HEK293 (cell line): ENCODE measurements around the gene LAMA5.
A peak's percentile ranks its signal among the peaks of the same experiment; 100 is the strongest.

Source experiments
- BCL11A ChIP-seq: fragments of 450-650 bp; formaldehyde crosslinking; IDR thresholded peaks from 2 replicates; pipeline ENCODE4 v1.5.1; 2016; ENCODE audit warnings: low read depth, missing biosample characterization, missing genetic modification characterization
- GLI2 ChIP-seq: fragments of 450-650 bp; formaldehyde crosslinking; IDR thresholded peaks from 2 replicates; pipeline ENCODE4; 2017; ENCODE audit warnings: missing biosample characterization, missing genetic modification characterization, low read depth, borderline replicate concordance
- GLIS1 ChIP-seq: fragments of 450-650 bp; formaldehyde crosslinking; IDR thresholded peaks from 2 replicates; pipeline ENCODE4 v1.5.1; 2016; ENCODE audit warnings: missing biosample characterization, missing genetic modification characterization
- HOXA7 ChIP-seq: sonication (generic); formaldehyde crosslinking; IDR thresholded peaks from 2 replicates; pipeline ENCODE4 v1.8.1; 2022; ENCODE audit warnings: missing genetic modification reagents, borderline replicate concordance
- KLF10 ChIP-seq: fragments of 450-650 bp; IDR thresholded peaks from 2 replicates; pipeline ENCODE4 v1.5.1; 2018; ENCODE audit warnings: missing biosample characterization, mild to moderate bottlenecking, missing genetic modification characterization
- KLF16 ChIP-seq: fragments of 450-650 bp; formaldehyde crosslinking; IDR thresholded peaks from 2 replicates; pipeline ENCODE4 v1.5.1; 2017; ENCODE audit warnings: missing biosample characterization, missing genetic modification characterization
- KLF9 ChIP-seq: fragments of 450-650 bp; formaldehyde crosslinking; IDR thresholded peaks from 2 replicates; pipeline ENCODE4 v1.5.1; 2016; ENCODE audit warnings: missing biosample characterization, missing genetic modification characterization, low read depth
- MYNN ChIP-seq: fragments of 450-650 bp; formaldehyde crosslinking; IDR thresholded peaks from 2 replicates; pipeline ENCODE4 v1.5.1; 2016; ENCODE audit warnings: missing biosample characterization, missing genetic modification characterization, borderline replicate concordance
- OVOL3 ChIP-seq: fragments of 450-650 bp; formaldehyde crosslinking; IDR thresholded peaks from 2 replicates; pipeline ENCODE4 v1.5.1; 2016; ENCODE audit warnings: missing biosample characterization, missing genetic modification characterization
- SCRT1 ChIP-seq: fragments of 450-650 bp; formaldehyde crosslinking; IDR thresholded peaks from 2 replicates; pipeline ENCODE4 v1.5.1; 2016; ENCODE audit warnings: missing biosample characterization, missing genetic modification characterization, borderline replicate concordance
- SP2 ChIP-seq: fragments of 450-650 bp; formaldehyde crosslinking; IDR thresholded peaks from 2 replicates; pipeline ENCODE4 v1.5.1; 2016; ENCODE audit warnings: missing biosample characterization, missing genetic modification characterization
- SP3 ChIP-seq: fragments of 450-650 bp; formaldehyde crosslinking; IDR thresholded peaks from 2 replicates; pipeline ENCODE4 v1.5.1; 2016; ENCODE audit warnings: missing biosample characterization, missing genetic modification characterization
- WT1 ChIP-seq: fragments of 450-650 bp; formaldehyde crosslinking; IDR thresholded peaks from 2 replicates; pipeline ENCODE4 v1.5.1; 2016; ENCODE audit warnings: missing biosample characterization, missing genetic modification characterization
- ZBTB21 ChIP-seq: fragments of 450-650 bp; formaldehyde crosslinking; IDR thresholded peaks from 2 replicates; pipeline ENCODE4 v1.5.1; 2017; ENCODE audit warnings: missing biosample characterization, missing genetic modification characterization
- ZNF10 ChIP-seq: fragments of 450-650 bp; formaldehyde crosslinking; IDR thresholded peaks from 2 replicates; pipeline ENCODE4 v1.5.1; 2017; ENCODE audit warnings: missing biosample characterization, missing genetic modification characterization
- ZNF146 ChIP-seq: fragments of 450-650 bp; formaldehyde crosslinking; IDR thresholded peaks from 2 replicates; pipeline ENCODE4 v1.5.1; 2016; ENCODE audit warnings: missing biosample characterization, missing genetic modification characterization
- ZNF174 ChIP-seq: fragments of 450-650 bp; formaldehyde crosslinking; IDR thresholded peaks from 2 replicates; pipeline ENCODE4 v1.5.0; 2017; ENCODE audit warnings: missing biosample characterization, mild to moderate bottlenecking, missing genetic modification characterization
- ZNF175 ChIP-seq: fragments of 450-650 bp; formaldehyde crosslinking; IDR thresholded peaks from 2 replicates; pipeline ENCODE4 v1.5.1; 2016; ENCODE audit warnings: missing biosample characterization, missing genetic modification characterization
- ZNF23 ChIP-seq: fragments of 450-650 bp; formaldehyde crosslinking; IDR thresholded peaks from 2 replicates; pipeline ENCODE4 v1.5.1; 2016; ENCODE audit warnings: missing biosample characterization, missing genetic modification characterization, borderline replicate concordance
- ZNF292 ChIP-seq: fragments of 450-650 bp; formaldehyde crosslinking; IDR thresholded peaks from 2 replicates; pipeline ENCODE4 v1.5.1; 2016; ENCODE audit warnings: low read depth, missing biosample characterization, missing genetic modification characterization, borderline replicate concordance
- ZNF311 ChIP-seq: fragments of 450-650 bp; formaldehyde crosslinking; IDR thresholded peaks from 2 replicates; pipeline ENCODE4 v1.5.1; 2017; ENCODE audit warnings: missing biosample characterization, missing genetic modification characterization, borderline replicate concordance
- ZNF341 ChIP-seq: fragments of 450-650 bp; formaldehyde crosslinking; IDR thresholded peaks from 2 replicates; pipeline ENCODE4; 2016; ENCODE audit warnings: low read depth, missing biosample characterization, missing genetic modification characterization
- ZNF530 ChIP-seq: fragments of 450-650 bp; formaldehyde crosslinking; IDR thresholded peaks from 2 replicates; pipeline ENCODE4 v1.5.1; 2016; ENCODE audit warnings: low read depth, missing biosample characterization, missing genetic modification characterization
- ZNF549 ChIP-seq: fragments of 450-650 bp; IDR thresholded peaks from 2 replicates; pipeline ENCODE4 v1.5.1; 2018; ENCODE audit warnings: missing biosample characterization, missing genetic modification characterization, mild to moderate bottlenecking, inconsistent platforms, moderate library complexity
- ZNF629 ChIP-seq: fragments of 450-650 bp; formaldehyde crosslinking; IDR thresholded peaks from 2 replicates; pipeline ENCODE4 v1.5.1; 2017; ENCODE audit warnings: missing biosample characterization, missing genetic modification characterization
- ZNF658 ChIP-seq: fragments of 450-650 bp; formaldehyde crosslinking; IDR thresholded peaks from 2 replicates; pipeline ENCODE4; 2016; ENCODE audit warnings: missing biosample characterization, missing genetic modification characterization
- ZNF777 ChIP-seq: fragments of 450-650 bp; formaldehyde crosslinking; IDR thresholded peaks from 2 replicates; pipeline ENCODE4 v1.5.1; 2017; ENCODE audit warnings: missing biosample characterization, missing genetic modification characterization, borderline replicate concordance
- TF ChIP-seq, protein P1 (sequence below): fragments of 450-650 bp; formaldehyde crosslinking; IDR thresholded peaks from 2 replicates; pipeline ENCODE4 v1.5.1; 2016; ENCODE audit warnings: missing biosample characterization, missing genetic modification characterization, low read depth
- TF ChIP-seq, protein P2 (sequence below): IDR thresholded peaks from 2 replicates; pipeline ENCODE4 v1.6.1; 2011; ENCODE audit warnings: mild to moderate bottlenecking, low read depth, low read length, borderline replicate concordance
- TF ChIP-seq, protein P3 (sequence below): fragments of 450-650 bp; formaldehyde crosslinking; IDR thresholded peaks from 2 replicates; pipeline ENCODE4 v1.5.1; 2017; ENCODE audit warnings: missing biosample characterization, mild to moderate bottlenecking, missing genetic modification characterization, moderate library complexity
- TF ChIP-seq, protein P4 (sequence below): fragments of 450-650 bp; formaldehyde crosslinking; IDR thresholded peaks from 2 replicates; pipeline ENCODE4 v1.5.1; 2017; ENCODE audit warnings: missing biosample characterization, missing genetic modification characterization
- TF ChIP-seq, protein P5 (sequence below): fragments of 450-650 bp; formaldehyde crosslinking; IDR thresholded peaks from 2 replicates; pipeline ENCODE4 v1.5.1; 2016; ENCODE audit warnings: missing biosample characterization, missing genetic modification characterization
- TF ChIP-seq, protein P6 (sequence below): fragments of 450-650 bp; formaldehyde crosslinking; IDR thresholded peaks from 2 replicates; pipeline ENCODE4 v1.5.1; 2016; ENCODE audit warnings: missing biosample characterization, missing genetic modification characterization

Gene LAMA5

DNA sequence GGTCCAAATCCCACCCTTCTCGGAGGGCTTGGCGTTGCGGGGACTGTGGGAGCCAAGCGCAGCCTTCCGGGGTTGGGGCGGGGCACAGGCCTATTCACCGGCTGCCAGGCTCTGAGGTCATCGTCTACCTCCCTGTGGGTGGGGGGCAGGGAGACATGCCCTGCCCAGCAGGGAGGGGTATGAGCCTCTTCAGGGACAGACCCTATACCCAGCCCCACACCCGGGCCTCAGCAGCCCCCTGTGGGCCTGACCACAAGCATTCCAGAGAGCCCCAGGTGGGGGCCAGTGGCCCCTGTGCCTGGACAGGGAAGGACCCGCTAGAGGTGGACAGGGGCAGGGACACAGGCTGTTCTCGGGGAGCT lies 11.6 kb downstream of the LAMA5 start (continued):
- TF ChIP-seq ZNF629, result peak; percentile 74
- TF ChIP-seq ZNF777 (tag by site-specific recombination), result no peak
- no peak for TF ChIP-seq ZNF175
- TF ChIP-seq ZNF174 (tag by site-specific recombination), result no peak
- no peak for TF ChIP-seq GLI2 (tag by site-specific recombination)
- TF ChIP-seq, protein P1, sequence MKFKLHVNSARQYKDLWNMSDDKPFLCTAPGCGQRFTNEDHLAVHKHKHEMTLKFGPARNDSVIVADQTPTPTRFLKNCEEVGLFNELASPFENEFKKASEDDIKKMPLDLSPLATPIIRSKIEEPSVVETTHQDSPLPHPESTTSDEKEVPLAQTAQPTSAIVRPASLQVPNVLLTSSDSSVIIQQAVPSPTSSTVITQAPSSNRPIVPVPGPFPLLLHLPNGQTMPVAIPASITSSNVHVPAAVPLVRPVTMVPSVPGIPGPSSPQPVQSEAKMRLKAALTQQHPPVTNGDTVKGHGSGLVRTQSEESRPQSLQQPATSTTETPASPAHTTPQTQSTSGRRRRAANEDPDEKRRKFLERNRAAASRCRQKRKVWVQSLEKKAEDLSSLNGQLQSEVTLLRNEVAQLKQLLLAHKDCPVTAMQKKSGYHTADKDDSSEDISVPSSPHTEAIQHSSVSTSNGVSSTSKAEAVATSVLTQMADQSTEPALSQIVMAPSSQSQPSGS (tag by site-specific recombination), result no peak
- TF ChIP-seq, protein P2, sequence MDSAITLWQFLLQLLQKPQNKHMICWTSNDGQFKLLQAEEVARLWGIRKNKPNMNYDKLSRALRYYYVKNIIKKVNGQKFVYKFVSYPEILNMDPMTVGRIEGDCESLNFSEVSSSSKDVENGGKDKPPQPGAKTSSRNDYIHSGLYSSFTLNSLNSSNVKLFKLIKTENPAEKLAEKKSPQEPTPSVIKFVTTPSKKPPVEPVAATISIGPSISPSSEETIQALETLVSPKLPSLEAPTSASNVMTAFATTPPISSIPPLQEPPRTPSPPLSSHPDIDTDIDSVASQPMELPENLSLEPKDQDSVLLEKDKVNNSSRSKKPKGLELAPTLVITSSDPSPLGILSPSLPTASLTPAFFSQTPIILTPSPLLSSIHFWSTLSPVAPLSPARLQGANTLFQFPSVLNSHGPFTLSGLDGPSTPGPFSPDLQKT, result no peak
- peak; percentile 59 for TF ChIP-seq SP2 (tag by site-specific recombination)
- TF ChIP-seq ZNF530, result no peak
- no peak for TF ChIP-seq WT1 (tag by site-specific recombination)
- TF ChIP-seq ZNF311 (tag by site-specific recombination), result no peak
- TF ChIP-seq SCRT1 (tag by site-specific recombination), result no peak
- peak; percentile 40; the same call in 1 of the 2 replicates for TF ChIP-seq KLF9
- TF ChIP-seq ZNF23, result no peak
- TF ChIP-seq ZNF146, result no peak
- TF ChIP-seq KLF16 (tag by site-specific recombination), result 0 out of 2 replicates have a peak, but pooled peaks have one; percentile 34
- TF ChIP-seq ZNF10 (tag by site-specific recombination), result no peak
- TF ChIP-seq, protein P3, sequence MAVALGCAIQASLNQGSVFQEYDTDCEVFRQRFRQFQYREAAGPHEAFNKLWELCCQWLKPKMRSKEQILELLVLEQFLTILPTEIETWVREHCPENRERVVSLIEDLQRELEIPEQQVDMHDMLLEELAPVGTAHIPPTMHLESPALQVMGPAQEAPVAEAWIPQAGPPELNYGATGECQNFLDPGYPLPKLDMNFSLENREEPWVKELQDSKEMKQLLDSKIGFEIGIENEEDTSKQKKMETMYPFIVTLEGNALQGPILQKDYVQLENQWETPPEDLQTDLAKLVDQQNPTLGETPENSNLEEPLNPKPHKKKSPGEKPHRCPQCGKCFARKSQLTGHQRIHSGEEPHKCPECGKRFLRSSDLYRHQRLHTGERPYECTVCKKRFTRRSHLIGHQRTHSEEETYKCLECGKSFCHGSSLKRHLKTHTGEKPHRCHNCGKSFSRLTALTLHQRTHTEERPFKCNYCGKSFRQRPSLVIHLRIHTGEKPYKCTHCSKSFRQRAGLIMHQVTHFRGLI, result no peak
- no peak for TF ChIP-seq ZNF549 (tag by site-specific recombination)
- TF ChIP-seq ZNF292 (tag by site-specific recombination), result no peak
- TF ChIP-seq KLF10 (tag by site-specific recombination), result no peak
- TF ChIP-seq MYNN (tag by site-specific recombination), result no peak
- TF ChIP-seq, protein P4, sequence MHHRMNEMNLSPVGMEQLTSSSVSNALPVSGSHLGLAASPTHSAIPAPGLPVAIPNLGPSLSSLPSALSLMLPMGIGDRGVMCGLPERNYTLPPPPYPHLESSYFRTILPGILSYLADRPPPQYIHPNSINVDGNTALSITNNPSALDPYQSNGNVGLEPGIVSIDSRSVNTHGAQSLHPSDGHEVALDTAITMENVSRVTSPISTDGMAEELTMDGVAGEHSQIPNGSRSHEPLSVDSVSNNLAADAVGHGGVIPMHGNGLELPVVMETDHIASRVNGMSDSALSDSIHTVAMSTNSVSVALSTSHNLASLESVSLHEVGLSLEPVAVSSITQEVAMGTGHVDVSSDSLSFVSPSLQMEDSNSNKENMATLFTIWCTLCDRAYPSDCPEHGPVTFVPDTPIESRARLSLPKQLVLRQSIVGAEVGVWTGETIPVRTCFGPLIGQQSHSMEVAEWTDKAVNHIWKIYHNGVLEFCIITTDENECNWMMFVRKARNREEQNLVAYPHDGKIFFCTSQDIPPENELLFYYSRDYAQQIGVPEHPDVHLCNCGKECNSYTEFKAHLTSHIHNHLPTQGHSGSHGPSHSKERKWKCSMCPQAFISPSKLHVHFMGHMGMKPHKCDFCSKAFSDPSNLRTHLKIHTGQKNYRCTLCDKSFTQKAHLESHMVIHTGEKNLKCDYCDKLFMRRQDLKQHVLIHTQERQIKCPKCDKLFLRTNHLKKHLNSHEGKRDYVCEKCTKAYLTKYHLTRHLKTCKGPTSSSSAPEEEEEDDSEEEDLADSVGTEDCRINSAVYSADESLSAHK, result no peak
- TF ChIP-seq ZNF658 (tag by site-specific recombination), result no peak
- peak; percentile 85 for TF ChIP-seq GLIS1 (tag by site-specific recombination)
- TF ChIP-seq ZBTB21 (tag by site-specific recombination), result 0 out of 2 replicates have a peak, but pooled peaks have one; percentile 14
- no peak for TF ChIP-seq HOXA7 (CRISPR knock-in tag)
- TF ChIP-seq, protein P5, sequence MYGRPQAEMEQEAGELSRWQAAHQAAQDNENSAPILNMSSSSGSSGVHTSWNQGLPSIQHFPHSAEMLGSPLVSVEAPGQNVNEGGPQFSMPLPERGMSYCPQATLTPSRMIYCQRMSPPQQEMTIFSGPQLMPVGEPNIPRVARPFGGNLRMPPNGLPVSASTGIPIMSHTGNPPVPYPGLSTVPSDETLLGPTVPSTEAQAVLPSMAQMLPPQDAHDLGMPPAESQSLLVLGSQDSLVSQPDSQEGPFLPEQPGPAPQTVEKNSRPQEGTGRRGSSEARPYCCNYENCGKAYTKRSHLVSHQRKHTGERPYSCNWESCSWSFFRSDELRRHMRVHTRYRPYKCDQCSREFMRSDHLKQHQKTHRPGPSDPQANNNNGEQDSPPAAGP, result peak; percentile 89
- 0 out of 2 replicates have a peak, but pooled peaks have one; percentile 31 for TF ChIP-seq BCL11A
- no peak for TF ChIP-seq OVOL3
- TF ChIP-seq SP3 (tag by site-specific recombination), result no peak
- TF ChIP-seq ZNF341, result peak; percentile 74
- TF ChIP-seq, protein P6, sequence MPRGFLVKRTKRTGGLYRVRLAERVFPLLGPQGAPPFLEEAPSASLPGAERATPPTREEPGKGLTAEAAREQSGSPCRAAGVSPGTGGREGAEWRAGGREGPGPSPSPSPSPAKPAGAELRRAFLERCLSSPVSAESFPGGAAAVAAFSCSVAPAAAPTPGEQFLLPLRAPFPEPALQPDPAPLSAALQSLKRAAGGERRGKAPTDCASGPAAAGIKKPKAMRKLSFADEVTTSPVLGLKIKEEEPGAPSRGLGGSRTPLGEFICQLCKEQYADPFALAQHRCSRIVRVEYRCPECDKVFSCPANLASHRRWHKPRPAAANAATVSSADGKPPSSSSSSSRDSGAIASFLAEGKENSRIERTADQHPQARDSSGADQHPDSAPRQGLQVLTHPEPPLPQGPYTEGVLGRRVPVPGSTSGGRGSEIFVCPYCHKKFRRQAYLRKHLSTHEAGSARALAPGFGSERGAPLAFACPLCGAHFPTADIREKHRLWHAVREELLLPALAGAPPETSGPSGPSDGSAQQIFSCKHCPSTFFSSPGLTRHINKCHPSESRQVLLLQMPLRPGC (tag by site-specific recombination), result peak; percentile 28; the same call in 1 of the 2 replicates
